HG03460 (cell line): Measurements from ENCODE around the gene ETHE1.

Experiments used
- ATAC-seq: cut with Tn5 transposase; IDR thresholded peaks from one replicate; pipeline ENCODE4 v1.9.1; 2021; ENCODE audit not compliant: unreplicated experiment

The ETHE1 gene

GRCh38 chr19:43526884-43527859, at the start of gene ETHE1:
Gene ETHE1, minus strand, starts transcription at chr19:43527201. Its CDS starts 24 bp downstream, at chr19:43527177.
- ATAC-seq: peak; percentile 64

DNA sequence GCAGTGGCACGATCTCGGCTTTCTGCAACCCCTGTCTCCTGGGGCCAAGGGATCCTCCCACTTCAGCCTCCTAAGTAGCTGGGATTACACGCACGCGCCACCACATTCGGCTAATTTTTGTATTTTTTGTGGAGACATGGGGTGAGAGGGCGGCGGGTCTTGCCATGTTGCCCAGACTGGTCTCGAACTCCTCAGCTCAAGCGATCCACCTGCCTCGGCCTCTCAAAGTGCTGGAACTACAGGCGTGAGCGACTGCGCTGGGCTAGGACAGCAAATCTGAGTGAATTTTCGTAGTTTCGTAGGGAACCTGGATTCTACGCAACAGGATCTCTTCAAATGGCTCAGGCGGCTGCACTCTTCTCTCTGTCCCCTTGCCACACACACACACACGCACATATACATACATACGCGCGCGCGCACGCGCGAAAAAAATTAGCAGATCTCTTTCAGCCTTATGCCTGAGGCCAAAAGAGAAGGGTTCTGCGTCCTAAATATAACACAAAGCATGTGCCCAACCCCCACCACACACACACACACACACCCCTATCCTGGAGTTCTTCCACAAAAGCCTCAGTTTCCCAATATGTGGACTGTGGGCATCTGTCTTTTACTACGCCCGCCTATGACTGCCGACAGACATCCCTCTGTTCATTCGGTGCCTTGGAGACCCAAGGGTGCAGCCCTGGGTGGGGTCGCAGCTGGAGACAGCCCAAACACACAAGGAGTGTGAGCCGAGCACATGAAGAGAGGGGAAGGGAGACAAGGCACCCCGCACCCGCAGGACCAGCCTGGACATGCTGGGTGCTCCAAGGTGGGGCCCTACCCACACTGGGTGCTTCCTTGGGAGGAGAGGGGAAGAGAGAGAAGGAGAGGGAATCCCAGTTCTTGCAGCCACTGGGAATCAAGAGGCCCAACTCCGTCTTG, 49.2 kb upstream of the ETHE1 start:
- ATAC-seq: no peak

DNA sequence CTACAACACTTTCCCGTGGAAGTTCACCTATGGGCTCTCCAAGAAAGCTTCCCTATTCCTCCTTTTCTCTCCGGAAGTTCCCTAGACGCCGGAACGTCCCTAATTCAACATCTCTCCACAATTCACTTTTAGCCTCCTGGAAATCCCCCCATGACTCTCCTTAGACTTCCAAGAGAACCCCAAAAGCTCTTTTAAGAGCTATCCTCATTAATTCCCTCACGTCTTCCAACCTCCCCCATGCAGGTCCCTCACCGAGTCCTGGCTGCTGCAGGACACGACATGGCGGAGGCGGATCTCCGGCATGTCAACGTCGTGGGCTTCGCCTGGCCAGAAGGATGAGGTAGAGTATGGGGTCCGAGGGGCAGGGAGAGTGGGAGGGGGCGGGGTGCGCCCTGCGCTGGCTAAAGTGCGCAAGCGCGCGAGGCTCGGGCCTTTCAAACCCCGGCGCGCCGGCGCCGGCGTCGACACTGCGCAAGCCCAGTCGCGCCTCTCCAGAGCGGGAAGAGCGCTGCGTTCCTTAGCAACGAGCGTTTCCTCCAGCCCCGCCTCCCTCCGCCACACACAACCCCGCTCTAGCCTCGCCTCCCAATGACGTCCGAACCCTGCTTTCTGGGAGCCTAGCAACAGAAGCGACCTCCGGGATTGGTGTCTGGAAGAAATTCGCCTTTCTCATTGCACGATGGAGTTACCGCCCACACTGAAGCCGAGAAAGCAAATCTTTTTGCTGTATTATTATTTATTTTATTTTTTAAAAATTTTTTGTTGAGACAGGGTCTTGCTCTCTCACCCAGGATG, 48.4 kb upstream of the ETHE1 start, which contains the start of the genes PINLYP and XRCC1:
TSS of gene PINLYP (plus strand) at position 646 of the 795 bp plus-strand sequence. CDS start 1,391 bp downstream, outside the sequence.
TSS of gene XRCC1 (minus strand) at position 372 of the 795 bp plus-strand sequence. CDS start at position 303, 69 bp downstream.
- ATAC-seq: peak; percentile 94

DNA sequence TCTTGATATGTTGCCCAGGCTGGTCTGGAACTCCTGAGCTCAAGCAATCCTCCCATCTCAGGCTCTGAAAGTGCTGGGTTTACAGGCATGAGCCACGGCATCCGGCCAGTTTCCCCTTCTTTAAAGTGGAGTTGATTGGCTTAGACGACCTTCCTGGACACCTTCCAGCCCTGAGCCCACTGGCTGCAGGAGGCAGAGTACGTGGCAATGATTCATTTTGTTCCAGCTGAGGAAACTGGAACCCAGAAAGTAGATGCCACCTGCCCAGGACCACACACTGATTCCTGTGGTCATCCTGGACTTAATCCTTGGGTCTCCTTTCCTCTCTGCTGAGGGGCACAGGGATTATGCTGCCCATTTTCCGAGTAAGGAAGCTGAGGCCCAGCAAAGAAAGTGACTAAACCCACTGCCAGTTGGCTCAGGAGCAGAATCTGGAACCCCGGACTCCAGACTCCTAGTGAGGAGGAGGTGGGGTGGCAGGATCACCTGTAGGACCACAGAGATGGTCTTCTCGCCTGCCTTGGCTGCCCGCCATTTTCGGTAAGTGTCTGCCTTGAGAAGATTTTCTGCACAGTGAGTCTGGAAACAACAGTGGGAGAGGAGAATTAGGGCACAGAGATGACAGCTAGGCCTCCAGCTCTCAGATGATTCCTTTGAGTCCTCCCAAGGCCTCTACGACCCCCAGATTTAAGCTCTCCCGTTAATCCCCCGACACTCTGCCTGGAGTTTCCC, 47.6 kb upstream of the ETHE1 start:
- no peak for ATAC-seq

DNA sequence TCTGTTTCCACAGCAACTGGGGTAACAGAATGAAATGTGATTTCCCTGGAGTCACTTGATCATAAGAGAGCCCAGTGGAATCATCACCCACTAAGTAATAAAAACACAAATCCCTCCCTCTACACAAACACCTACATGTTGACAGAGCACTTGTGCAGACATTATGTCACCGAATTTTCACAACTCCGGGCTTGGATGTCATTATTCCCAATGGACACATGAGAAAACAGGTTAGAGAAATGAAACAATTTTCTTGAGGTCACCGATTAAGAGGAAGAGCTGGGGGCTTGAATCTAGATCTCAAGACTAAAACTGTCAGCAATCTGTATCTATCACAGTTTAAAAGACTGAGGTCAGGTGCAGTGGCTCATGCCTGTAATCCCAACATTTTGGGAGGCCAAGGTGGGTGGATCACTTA, 45.2 kb upstream of the ETHE1 start:
- no peak for ATAC-seq

DNA sequence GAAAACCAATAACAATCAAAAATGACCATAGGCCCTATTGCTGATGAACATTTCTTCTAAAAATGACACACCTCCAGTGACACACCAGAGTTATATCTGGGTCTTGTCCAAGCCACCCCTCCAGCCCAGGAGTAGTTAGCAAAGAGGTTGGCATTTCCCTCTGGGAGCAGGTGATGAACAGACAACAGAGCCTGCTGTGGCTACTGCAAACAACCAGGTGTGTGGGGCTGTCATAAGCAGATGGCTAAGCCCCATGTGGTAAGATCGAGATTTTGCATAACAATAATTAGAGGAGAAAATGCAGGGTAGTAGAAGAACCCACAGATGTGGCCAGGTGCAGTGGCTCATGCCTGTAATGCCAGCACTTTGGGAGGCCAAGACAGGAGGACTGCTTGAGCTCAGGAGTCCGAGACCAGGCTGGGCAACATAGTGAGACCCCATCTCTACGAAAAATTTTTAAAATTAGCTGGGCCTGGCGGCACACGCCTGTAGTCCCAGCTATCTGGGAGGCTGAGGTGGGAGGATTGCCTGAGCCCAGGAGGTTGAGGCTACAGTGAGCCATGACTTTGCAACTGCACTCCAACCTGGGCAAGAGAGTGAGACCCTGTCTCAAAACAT, 43.3 kb upstream of the ETHE1 start:
- ATAC-seq: no peak

GRCh38 chr19:43569657-43570056, 42.7 kb upstream of the ETHE1 start:
- ATAC-seq: no peak

DNA sequence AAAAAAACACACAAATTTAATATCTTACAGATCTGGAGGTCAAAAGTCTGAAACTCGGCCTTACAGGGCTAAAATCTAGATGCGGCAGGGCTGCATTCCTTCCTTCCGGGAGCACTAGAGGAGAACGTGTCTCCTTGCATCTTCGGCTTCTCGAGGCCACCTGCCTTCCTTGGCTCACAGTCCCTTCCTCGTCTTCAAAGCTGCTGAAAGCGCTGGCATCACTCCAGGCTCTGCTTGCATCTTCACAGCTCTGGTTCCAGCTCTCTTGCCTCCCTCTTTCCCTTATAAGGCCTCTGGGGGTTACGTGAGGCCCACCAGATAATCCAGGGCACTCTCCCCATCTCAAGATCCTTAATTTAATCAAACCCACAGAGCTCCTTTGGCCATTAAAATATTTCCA, 37.8 kb upstream of the ETHE1 start:
- no peak for ATAC-seq

GRCh38 chr19:43563816-43564457, 36.9 kb upstream of the ETHE1 start:
- ATAC-seq: no peak

DNA sequence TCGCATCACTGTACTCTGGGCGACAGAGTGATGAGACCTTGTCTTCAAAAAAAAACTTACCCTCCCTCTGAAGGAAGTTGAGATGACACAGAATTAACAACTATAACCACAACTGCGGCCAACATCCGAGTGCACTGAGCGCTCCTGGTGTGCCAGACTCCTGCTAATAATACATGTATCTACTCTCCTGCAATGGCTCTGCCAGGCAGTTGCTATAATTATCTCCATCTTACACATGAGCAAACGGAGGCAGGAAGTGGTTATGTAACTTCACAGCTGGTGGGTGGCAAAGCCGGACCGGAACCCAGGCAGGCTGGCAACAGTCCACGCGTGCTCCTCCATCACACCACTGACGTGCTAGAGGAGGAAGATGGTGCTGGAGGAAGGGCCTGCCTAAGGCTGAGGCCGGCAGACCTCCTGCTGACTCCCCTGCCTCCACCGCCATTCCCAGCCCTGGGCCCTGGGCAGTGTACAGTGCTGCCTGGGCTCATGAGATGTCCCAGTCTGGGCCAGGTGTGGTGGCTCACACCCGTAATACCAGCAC, 35.8 kb upstream of the ETHE1 start:
- ATAC-seq: peak; percentile 82

GRCh38 chr19:43562226-43562697, 35.3 kb upstream of the ETHE1 start:
- no peak for ATAC-seq

DNA sequence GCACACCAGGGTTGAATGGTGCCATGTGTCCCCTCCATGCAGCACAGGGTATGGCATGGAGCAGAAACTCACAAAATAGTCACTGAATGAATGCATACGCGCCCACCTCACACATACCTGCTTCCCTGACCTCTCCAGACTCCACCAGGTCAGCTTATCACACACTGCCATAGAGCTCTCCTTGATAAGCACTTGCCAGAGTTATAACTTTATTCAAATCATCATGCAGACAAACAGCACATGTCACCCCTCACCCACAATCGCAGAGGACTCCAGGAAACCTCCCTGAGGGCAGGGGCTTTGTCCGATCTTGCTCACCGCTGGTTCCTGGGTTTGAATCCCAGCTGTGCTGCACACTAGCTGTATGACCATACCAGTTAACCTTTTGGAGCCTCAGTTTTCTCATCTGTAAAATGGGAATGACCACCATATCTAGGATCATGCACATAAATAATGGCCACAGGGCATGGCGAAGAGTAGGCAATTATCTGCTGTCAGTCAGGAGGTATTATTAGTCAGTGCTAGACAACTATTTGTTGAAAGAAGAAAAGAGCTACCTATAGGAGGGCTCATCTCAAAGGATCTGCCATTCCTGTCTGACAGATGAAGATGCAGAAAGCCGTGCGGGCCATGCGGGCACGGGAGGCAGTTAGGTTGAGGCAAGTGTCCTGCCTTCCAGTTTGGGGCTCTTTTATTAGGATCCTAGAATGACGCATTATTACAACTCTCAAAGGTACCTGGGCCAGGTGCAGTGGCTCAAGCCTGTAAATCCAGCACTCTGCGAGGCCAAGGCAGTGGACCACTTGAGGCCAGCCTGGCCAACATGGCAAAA, 34.4 kb upstream of the ETHE1 start:
- ATAC-seq: no peak

GRCh38 chr19:43560687-43561086, 33.7 kb upstream of the ETHE1 start:
- ATAC-seq: no peak

- no peak for ATAC-seq
Measured at GRCh38 chr19:43555185-43555770, 28.3 kb upstream of the ETHE1 start.

DNA sequence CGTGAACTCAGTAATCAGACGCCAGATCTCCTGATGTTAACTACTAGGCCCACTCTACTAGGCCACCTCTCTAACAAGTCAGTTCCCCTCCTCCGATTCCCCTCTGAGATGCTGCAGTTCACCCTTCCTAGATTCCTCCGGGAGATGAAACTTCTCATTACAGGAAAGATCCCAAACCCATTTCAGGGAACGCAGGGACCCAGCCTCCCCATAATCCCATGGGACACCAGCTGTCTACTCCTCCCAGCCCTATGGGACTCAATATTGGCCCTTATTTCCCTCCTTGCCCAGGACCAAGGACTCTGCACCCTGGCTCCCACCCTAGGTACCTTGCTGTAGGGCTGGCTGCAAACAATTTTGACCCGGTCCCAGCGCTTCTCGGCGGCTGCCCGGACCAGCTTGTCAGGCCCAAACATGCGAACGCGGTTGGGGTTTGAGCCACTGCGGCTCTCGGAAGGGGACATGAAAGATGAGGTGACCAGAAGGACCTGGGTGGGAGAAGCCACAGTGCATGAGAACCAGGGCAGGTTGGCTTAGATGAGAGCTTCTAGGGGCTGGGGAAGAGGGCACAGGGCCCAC, 27.4 kb upstream of the ETHE1 start:
- no peak for ATAC-seq

DNA sequence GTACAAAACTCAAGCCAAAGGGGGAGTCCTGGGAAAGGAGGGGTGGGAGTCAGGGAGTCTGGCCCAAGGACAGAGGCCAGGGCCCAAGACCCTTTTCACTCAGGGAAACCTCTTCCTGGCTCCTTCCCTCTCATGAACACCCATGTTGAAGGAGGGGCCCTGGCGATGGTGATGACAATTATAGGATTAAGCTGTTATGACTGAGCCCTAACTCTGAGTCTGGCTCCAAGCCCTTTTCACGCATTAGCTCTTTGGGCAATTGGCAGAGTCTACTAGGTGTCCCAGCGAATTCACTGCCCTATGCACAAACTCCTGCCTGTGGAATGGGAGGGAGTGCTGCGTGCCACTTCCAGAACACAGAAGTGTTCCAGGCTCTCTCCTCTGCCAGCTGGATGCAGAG, 26.7 kb upstream of the ETHE1 start:
- no peak for ATAC-seq

DNA sequence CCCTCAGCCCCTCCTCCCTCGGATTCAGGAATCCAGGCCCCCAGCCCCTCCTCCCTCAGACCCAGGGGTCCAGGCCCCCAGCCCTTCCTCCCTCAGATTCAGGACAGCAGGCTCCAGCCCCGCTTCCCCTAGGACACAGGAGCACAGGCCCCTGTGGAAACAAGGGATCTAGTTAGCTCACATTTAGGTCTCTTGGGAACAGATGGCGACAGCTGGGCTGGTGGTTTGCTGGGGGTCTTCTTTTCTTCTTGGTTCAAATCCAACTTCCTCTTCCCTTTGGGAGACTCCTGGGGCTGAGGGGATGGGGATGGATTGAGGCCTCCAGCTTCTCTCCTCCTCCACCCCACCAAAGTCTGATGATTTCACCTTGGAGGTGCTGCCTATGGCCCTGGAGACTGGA, 25.6 kb upstream of the ETHE1 start:
- ATAC-seq: no peak
